Measurements from ENCODE around the gene ENOPH1. TPM values are rescaled to one million over a fixed set of nuclear protein-coding genes. Genes with fewer than 3 reads are reported as not detected.

Gene ENOPH1
- total RNA-seq, 1 donor from 2014 or later = 29.7 TPM

- no peaks in the 10 kb centered on the region for H3K27me3 ChIP-seq
- H3K9me3 ChIP-seq = no peaks in the 10 kb centered on the region
- H3K4me3 ChIP-seq = peak overlapping the region; percentile 93
- H3K27ac ChIP-seq = peak overlapping the region; percentile 98
- no peak for TF ChIP-seq CTCF (IDR thresholded peaks at IDR 0.05)
- peaks cover 33% of the 10 kb centered on the region for H3K36me3 ChIP-seq
- no peak for ATAC-seq
- intact Hi-C loops (cut with DNase I) = no loop called here
- H3K4me1 ChIP-seq = peaks cover 39% of the 10 kb centered on the region
- DNase-seq = no peak
Measured at GRCh38 chr4:82429728-82430192, 630 bp upstream of the ENOPH1 start.

- peak overlapping the region; percentile 98 for H3K27ac ChIP-seq
- peaks cover 19% of the 10 kb centered on the region for H3K36me3 ChIP-seq
- H3K27me3 ChIP-seq = no peaks in the 10 kb centered on the region
- intact Hi-C loops (cut with DNase I) = no loop called here
- TF ChIP-seq CTCF (IDR thresholded peaks at IDR 0.05) = no peak
- DNase-seq = peak; percentile 77
- peak; percentile 1 for ATAC-seq
- H3K4me3 ChIP-seq = peak overlapping the region; percentile 93
- no peaks in the 10 kb centered on the region for H3K9me3 ChIP-seq
- H3K4me1 ChIP-seq = peaks cover 39% of the 10 kb centered on the region
Measured at GRCh38 chr4:82430964-82431745, 765 bp downstream of the ENOPH1 start.

DNA sequence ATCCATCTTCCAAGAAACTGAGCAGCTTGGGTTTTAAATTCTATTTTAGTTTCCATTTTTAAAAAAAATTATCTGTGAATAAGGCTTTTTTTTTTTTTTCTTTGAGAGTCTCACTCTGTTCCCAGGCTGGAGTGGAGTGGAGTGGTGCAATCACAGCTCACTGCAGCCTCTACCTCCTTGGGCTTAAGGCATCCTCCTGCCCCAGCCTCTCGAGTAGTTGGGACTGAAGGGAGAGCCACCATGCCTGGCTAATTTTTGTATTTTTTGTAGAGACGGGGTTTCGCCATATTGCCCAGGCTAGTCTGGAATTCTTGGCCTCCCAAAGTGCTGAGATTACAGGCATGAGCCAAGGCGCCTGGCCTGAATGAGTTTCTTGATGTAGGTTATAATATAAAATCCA lies 1.4 kb downstream of the ENOPH1 start:
- Histone ChIP-seq H3K36me3 (peaks cover 12% of the 10 kb centered on the region), H3K27ac (no peak overlapping the region), H3K9me3 (no peaks in the 10 kb centered on the region), H3K27me3 (no peaks in the 10 kb centered on the region), H3K4me3 (no peak overlapping the region), H3K4me1 (peaks cover 34% of the 10 kb centered on the region)
- no peak for DNase-seq
- ATAC-seq = no peak
- intact Hi-C loops (cut with DNase I) = no loop called here
- no peak for TF ChIP-seq CTCF (IDR thresholded peaks at IDR 0.05)

DNA sequence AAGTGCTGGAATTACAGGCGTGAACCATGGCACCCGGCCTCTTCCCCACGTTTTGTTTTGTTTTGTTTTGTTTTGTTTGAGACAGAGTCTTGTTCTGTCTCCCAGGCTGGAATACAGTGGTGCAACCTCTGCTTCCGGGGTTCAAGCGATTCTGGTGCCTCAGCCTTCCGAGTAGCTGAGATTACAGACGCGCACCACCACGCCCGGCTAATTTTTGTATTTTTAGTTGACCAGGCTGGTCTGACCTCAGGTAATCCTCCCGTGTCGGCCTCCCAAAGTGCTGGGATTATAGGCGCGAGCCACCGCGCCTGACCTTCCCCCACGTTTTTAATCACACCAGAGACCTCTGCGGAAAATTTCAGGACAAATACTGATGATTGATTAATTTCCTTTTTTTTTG lies 2.2 kb downstream of the ENOPH1 start:
- Histone ChIP-seq H3K9me3 (no peaks in the 10 kb centered on the region), H3K36me3 (peaks cover 5% of the 10 kb centered on the region), H3K27ac (no peak overlapping the region), H3K4me3 (no peak overlapping the region), H3K4me1 (peaks cover 26% of the 10 kb centered on the region), H3K27me3 (no peaks in the 10 kb centered on the region)
- DNase-seq = no peak
- ATAC-seq = no peak
- TF ChIP-seq CTCF (IDR thresholded peaks at IDR 0.05) = no peak
- intact Hi-C loops (cut with DNase I) = no loop called here

- no peaks in the 10 kb centered on the region for H3K36me3 ChIP-seq
- ATAC-seq = no peak
- no peak for DNase-seq
- H3K27me3 ChIP-seq = no peaks in the 10 kb centered on the region
- no peak overlapping the region for H3K27ac ChIP-seq
- intact Hi-C loops (cut with DNase I) = no loop called here
- H3K4me1 ChIP-seq = peaks cover 20% of the 10 kb centered on the region
- H3K9me3 ChIP-seq = no peaks in the 10 kb centered on the region
- H3K4me3 ChIP-seq = no peak overlapping the region
- TF ChIP-seq CTCF (IDR thresholded peaks at IDR 0.05) = no peak
Measured at GRCh38 chr4:82433791-82434190, 3.4 kb downstream of the ENOPH1 start.
